Ascending aorta (tissue), 2 donors: Measurements from ENCODE around the gene SLC22A4. TPM values are rescaled to one million over a fixed set of nuclear protein-coding genes. Genes with fewer than 3 reads are reported as not detected.

Experiments
- DNase-seq, 2 donors: peaks; one replicate each; pipeline ENCODE4 v3.0.0-alpha.2; 2019; ENCODE audit warnings: low spot score in 2 of 2
- H3K27ac ChIP-seq, 2 donors: fragments of 200-600 bp; sonication (generic); one replicate each; pipeline ENCODE4 v1.5.1; 2016 to 2017; ENCODE audit warnings: mild to moderate bottlenecking in 1 of 2
- H3K27me3 ChIP-seq: fragments of 200-600 bp; sonication (generic); one replicate; pipeline ENCODE4 v1.5.1; 2017
- H3K36me3 ChIP-seq, 2 donors: fragments of 200-600 bp; sonication (generic); one replicate each; pipeline ENCODE4 v1.5.1; 2016
- H3K4me1 ChIP-seq, 2 donors: fragments of 200-600 bp; sonication (generic); one replicate each; pipeline ENCODE4 v1.5.1; 2016 to 2017; ENCODE audit warnings: mild to moderate bottlenecking in 1 of 2
- H3K4me3 ChIP-seq, 2 donors: fragments of 200-600 bp; sonication (generic); one replicate each; pipeline ENCODE4 v1.5.1; 2016 to 2017; ENCODE audit warnings: mild to moderate bottlenecking in 1 of 2
- H3K9me3 ChIP-seq, 2 donors: fragments of 200-600 bp; sonication (generic); one replicate each; pipeline ENCODE4 v1.5.1; 2016
- CTCF ChIP-seq, 3 experiments: fragments of 200-600 bp in 2 of 3; fragments of 450-650 bp in 1 of 3; sonication (generic) in 2 of 3; IDR thresholded peaks; one replicate each; pipeline ENCODE4 v1.5.1; 2016 to 2019; ENCODE audit warnings: antibody characterized with exemption in 3 of 3, mild to moderate bottlenecking in 1 of 3, moderate library complexity in 1 of 3
- intact Hi-C: fragments of 100-400 bp; cut with DNase I; formaldehyde crosslinking; loops from one replicate; pipeline ENCODE4 v1.15.1; 2023
- total RNA-seq: library from RNA; depleted of rRNA; stranded (reverse); fragments of >200 nt; gene quantifications from one replicate; pipeline ENCODE4 v1.1.0, GENCODE V29; 2016

The SLC22A4 gene
- total RNA-seq, 1 donor from 2014 or later: 18.1 TPM

- Histone ChIP-seq H3K27ac (no peak overlapping the region), H3K9me3 (no peaks in the 10 kb centered on the region), H3K27me3 (no peaks in the 10 kb centered on the region), H3K36me3 (peaks cover 0 to 2% of the 10 kb centered on the region in 2 donors), H3K4me1 (no peaks in the 10 kb centered on the region), H3K4me3 (no peak overlapping the region)
- no peak for TF ChIP-seq CTCF (IDR thresholded peaks at IDR 0.05)
- DNase-seq: no peak
- intact Hi-C loops: no loop called here
Observed at GRCh38 chr5:132335402-132335801, 41.2 kb downstream of the SLC22A4 start.

- peaks cover 0 to 2% of the 10 kb centered on the region in 2 donors for H3K36me3 ChIP-seq
- intact Hi-C loops: no loop called here
- H3K4me3 ChIP-seq: no peak overlapping the region
- H3K4me1 ChIP-seq: no peaks in the 10 kb centered on the region
- no peak for TF ChIP-seq CTCF (IDR thresholded peaks at IDR 0.05)
- no peak for DNase-seq
- H3K9me3 ChIP-seq: no peaks in the 10 kb centered on the region
- no peaks in the 10 kb centered on the region for H3K27me3 ChIP-seq
- no peak overlapping the region for H3K27ac ChIP-seq
Observed at GRCh38 chr5:132339502-132339901, 45.3 kb downstream of the SLC22A4 start.

- no peak overlapping the region for H3K27ac ChIP-seq
- no peak overlapping the region for H3K4me3 ChIP-seq
- intact Hi-C loops: no loop called here
- no peak for DNase-seq
- no peaks in the 10 kb centered on the region for H3K9me3 ChIP-seq
- no peaks in the 10 kb centered on the region for H3K36me3 ChIP-seq
- no peaks in the 10 kb centered on the region for H3K4me1 ChIP-seq
- H3K27me3 ChIP-seq: no peaks in the 10 kb centered on the region
- no peak for TF ChIP-seq CTCF (IDR thresholded peaks at IDR 0.05)
Observed at GRCh38 chr5:132342291-132343180, 48.3 kb downstream of the SLC22A4 start.

GRCh38 chr5:132344775-132345514 is 50.8 kb downstream of the SLC22A4 start:
- Histone ChIP-seq H3K4me3 (no peak overlapping the region), H3K27ac (no peak overlapping the region), H3K4me1 (no peaks in the 10 kb centered on the region), H3K9me3 (no peaks in the 10 kb centered on the region), H3K36me3 (peaks cover 12 to 15% of the 10 kb centered on the region in 2 donors), H3K27me3 (no peaks in the 10 kb centered on the region)
- DNase-seq: no peak
- TF ChIP-seq CTCF (IDR thresholded peaks at IDR 0.05): no peak
- intact Hi-C loops: no loop called here

- no peak for DNase-seq
- Histone ChIP-seq H3K36me3 (peaks cover 11 to 16% of the 10 kb centered on the region in 2 donors), H3K4me3 (no peak overlapping the region), H3K27ac (no peak overlapping the region), H3K27me3 (no peaks in the 10 kb centered on the region), H3K9me3 (no peaks in the 10 kb centered on the region), H3K4me1 (no peaks in the 10 kb centered on the region)
- no peak for TF ChIP-seq CTCF (IDR thresholded peaks at IDR 0.05)
- intact Hi-C loops: no loop called here
Observed at GRCh38 chr5:132353486-132353995, 59.3 kb downstream of the SLC22A4 start.
